ENCODE measurements around the gene MLXIP. TPM values are rescaled to one million over a fixed set of nuclear protein-coding genes. Genes with fewer than 3 reads are reported as not detected.

MLXIP gene
- total RNA-seq, 1 experiment from 2014 or later, result 46.3 TPM

- Histone ChIP-seq H2AFZ (ENCODE audit: low read depth, low read length, poor library complexity, severe bottlenecking) (no peak overlapping the region), H3K27ac (ENCODE audit: low read depth, low read length) (no peak overlapping the region), H3K4me2 (ENCODE audit: low read length) (no peak overlapping the region), H4K20me1 (ENCODE audit: insufficient read depth) (no peaks in the 10 kb centered on the region), H3K79me2 (ENCODE audit: insufficient read depth, low read length) (no peaks in the 10 kb centered on the region), H3K27me3 (ENCODE audit: insufficient read depth, low read length) (no peaks in the 10 kb centered on the region), H3K4me3 (replicated peaks in 1 of 2; ENCODE audit: low read depth in 1 of 2, low read length in 2 of 2) (no peak overlapping the region), H3K9me3 (ENCODE audit: control insufficient read depth in 1 of 2, insufficient read depth in 1 of 2, low read depth in 1 of 2, low read length in 2 of 2) (no peaks in the 10 kb centered on the region), H3K36me3 (ENCODE audit: control insufficient read depth in 1 of 2, insufficient read depth in 2 of 2, low read length in 2 of 2) (peaks cover 4 to 5% of the 10 kb centered on the region in 2 experiments; a peak in 3 of 4 replicates), H3K4me1 (ENCODE audit: control insufficient read depth in 1 of 2, insufficient read depth in 2 of 2, low read length in 2 of 2) (no peaks in the 10 kb centered on the region), H3K9ac (ENCODE audit: low read length) (no peak overlapping the region), H3K9me2 (ENCODE audit: insufficient read depth) (no peaks in the 10 kb centered on the region)
- TF ChIP-seq FOSL1 (IDR thresholded peaks at IDR 0.05; ENCODE audit: low read depth) (no peak), SRF (IDR thresholded peaks at IDR 0.05; ENCODE audit: low read depth) (no peak), POLR2A (IDR thresholded peaks at IDR 0.05; ENCODE audit: borderline replicate concordance, extremely low read depth, insufficient read depth, insufficient read length) (no peak), SP1 (IDR thresholded peaks at IDR 0.05; ENCODE audit: low read depth) (no peak), ATF3 (IDR thresholded peaks at IDR 0.05) (no peak), JUND (IDR thresholded peaks at IDR 0.05) (no peak), ZNF274 (IDR thresholded peaks at IDR 0.05; ENCODE audit: low read depth, low read length) (no peak), EZH2phosphoT487 (IDR thresholded peaks at IDR 0.05; ENCODE audit: borderline replicate concordance) (no peak), RAD21 (IDR thresholded peaks at IDR 0.05; ENCODE audit: low read depth) (no peak), YY1 (IDR thresholded peaks at IDR 0.05; ENCODE audit: extremely low read depth, insufficient replicate concordance, low read depth, low read length) (no peak), EZH2 (IDR thresholded peaks at IDR 0.05) (no peak), TCF7L2 (IDR thresholded peaks at IDR 0.05; ENCODE audit: borderline replicate concordance, extremely low read depth, insufficient read depth, insufficient read length) (no peak), ZBTB33 (IDR thresholded peaks at IDR 0.05; ENCODE audit: extremely low read depth, insufficient replicate concordance, low read length) (no peak)
- no peak for DNase-seq (ENCODE audit: low read depth, low spot score)
- intact Hi-C loops (cut with micrococcal nuclease), result no loop called here
- BruUV-seq (replicated peaks), result no TSS peak
- no peak for ATAC-seq
- ChIA-PET CTCF (no interaction called here), POLR2A (no interaction called here), RAD21 (ENCODE audit: low non-redundant PET in 1 of 2, low total read pairs in 2 of 2, uncharacterized antibody in 2 of 2, unreplicated experiment in 2 of 2) (no interaction called here)
Measured at GRCh38 chr12:122048151-122048550, 30.4 kb upstream of the MLXIP start.

Measured in HCT116 (cell line).